Mucosa of rectum (tissue), 2 donors: ENCODE data around the gene MALSU1.

Experiments used
- H3K27ac ChIP-seq, 2 donors: one replicate each; pipeline ENCODE4 v1.7.0; 2013; ENCODE audit warnings: inconsistent platforms in 2 of 2, low read depth in 2 of 2, low read length in 2 of 2
- H3K27me3 ChIP-seq, 2 donors: one replicate each; pipeline ENCODE4 v1.7.0; 2013; ENCODE audit warnings: low read length in 2 of 2; ENCODE audit not compliant: control insufficient read depth in 2 of 2, insufficient read depth in 2 of 2
- H3K36me3 ChIP-seq, 2 donors: one replicate each; pipeline ENCODE4 v1.7.0; 2013; ENCODE audit warnings: low read length in 2 of 2; ENCODE audit not compliant: control insufficient read depth in 2 of 2, insufficient read depth in 2 of 2
- H3K4me1 ChIP-seq, 2 donors: one replicate each; pipeline ENCODE4 v1.7.0; 2013; ENCODE audit warnings: low read length in 2 of 2, mild to moderate bottlenecking in 1 of 2; ENCODE audit not compliant: control insufficient read depth in 2 of 2, insufficient read depth in 2 of 2
- H3K4me3 ChIP-seq, 2 donors: one replicate each; pipeline ENCODE4 v1.7.0; 2013; ENCODE audit warnings: low read length in 2 of 2
- H3K9ac ChIP-seq, 2 donors: one replicate each; pipeline ENCODE4 v1.7.0; 2013; ENCODE audit warnings: low read length in 2 of 2, low read depth in 1 of 2, mild to moderate bottlenecking in 1 of 2
- H3K9me3 ChIP-seq, 2 donors: one replicate each; pipeline ENCODE4 v1.7.0; 2013; ENCODE audit warnings: low read length in 2 of 2; ENCODE audit not compliant: control insufficient read depth in 2 of 2
- donor health status: healthy.
- donor health status: Normal muscosa, but diverticular disease.

Gene MALSU1

DNA sequence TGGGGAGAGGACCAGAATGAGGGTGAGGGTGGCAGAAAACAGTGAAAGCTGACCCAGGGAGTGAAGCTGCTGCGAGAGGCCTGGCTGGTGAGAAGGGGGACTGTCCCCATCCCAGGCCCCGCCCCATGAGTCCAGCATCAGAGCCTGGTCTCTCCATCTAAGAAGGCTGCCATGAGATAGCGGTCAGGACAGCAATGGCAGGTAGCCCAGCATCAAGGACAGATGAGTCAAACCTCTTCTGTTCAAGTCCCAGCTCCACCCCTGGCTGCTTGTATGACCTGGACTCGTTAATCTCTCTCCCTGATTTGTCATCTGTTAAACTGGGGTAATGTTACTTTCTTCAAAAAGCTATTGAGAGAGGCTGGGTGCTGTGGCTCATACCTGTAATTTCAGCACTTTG, 30.4 kb upstream of the MALSU1 start:
- Histone ChIP-seq H3K4me3 (no peak overlapping the region), H3K9me3 (no peaks in the 10 kb centered on the region), H3K9ac (no peak overlapping the region), H3K27ac (no peak overlapping the region), H3K4me1 (no peaks in the 10 kb centered on the region), H3K36me3 (no peaks in the 10 kb centered on the region), H3K27me3 (no peaks in the 10 kb centered on the region)

DNA sequence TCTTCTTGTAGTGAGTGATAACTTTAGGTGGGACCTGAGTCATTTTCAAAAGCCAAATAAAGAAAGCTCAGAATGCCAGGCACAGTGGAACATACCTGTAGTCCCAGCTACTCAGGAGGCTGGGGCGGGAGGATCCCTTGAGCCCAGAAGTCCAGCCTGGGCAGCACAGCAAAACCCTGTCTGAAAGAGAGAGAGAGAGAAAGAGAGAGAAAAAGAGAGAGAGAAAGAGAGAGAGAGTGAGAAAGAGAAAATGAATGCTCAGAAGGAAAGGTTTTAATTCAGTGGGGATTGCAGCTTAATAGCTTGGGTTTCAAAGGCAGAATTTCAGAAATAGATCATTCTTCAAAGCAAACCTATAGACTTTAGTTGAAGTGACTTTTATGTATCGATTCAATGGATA, 26.9 kb upstream of the MALSU1 start:
- Histone ChIP-seq H3K36me3 (no peaks in the 10 kb centered on the region), H3K9ac (no peak overlapping the region), H3K27ac (no peak overlapping the region), H3K4me3 (no peak overlapping the region), H3K27me3 (no peaks in the 10 kb centered on the region), H3K4me1 (no peaks in the 10 kb centered on the region), H3K9me3 (no peaks in the 10 kb centered on the region)

DNA sequence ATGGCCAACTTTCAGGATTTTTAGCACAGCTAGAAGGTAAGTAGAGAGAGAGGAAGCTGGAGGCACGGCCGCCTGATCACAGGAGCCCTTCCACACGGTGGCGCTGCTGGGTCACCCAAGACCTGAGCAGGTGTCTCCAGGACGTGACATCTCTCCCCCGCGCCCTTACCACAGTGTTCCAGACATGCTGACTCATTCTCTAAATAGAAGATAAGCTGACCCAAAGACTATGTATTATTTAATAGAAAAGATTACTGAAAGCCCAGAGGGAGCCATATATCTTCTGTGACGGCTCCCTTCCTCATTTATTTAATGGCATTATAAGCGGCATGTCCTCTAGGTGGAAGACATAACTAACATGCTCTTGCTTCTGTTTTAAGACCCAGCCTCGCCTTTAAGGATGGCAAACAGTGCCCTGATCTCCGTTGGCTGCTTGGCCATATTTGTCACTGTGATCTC, 26.0 kb upstream of the MALSU1 start:
- H3K4me1 ChIP-seq, result no peaks in the 10 kb centered on the region
- no peak overlapping the region for H3K27ac ChIP-seq
- no peak overlapping the region for H3K9ac ChIP-seq
- H3K9me3 ChIP-seq, result no peaks in the 10 kb centered on the region
- peak overlapping the region in 1 of 2 donors; percentile 42 for H3K4me3 ChIP-seq
- no peaks in the 10 kb centered on the region for H3K27me3 ChIP-seq
- no peaks in the 10 kb centered on the region for H3K36me3 ChIP-seq

DNA sequence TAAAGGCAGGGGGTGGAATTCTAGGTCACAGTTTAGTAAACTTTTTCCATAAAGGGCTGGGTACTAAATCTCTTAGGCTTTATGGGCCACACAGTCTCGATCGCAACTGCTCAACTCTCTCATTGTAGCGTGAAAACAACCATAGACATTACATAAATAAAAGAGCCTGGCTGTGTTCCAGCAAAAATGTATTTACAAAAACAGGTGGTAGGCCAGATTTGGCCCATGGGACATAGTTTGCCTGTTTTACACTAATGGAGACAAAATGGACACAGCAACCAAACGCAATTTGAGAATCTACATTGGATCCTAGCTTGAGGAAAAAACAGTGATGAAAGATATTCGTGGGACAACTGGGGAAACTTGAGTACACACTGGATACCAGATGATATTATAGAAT, 23.2 kb upstream of the MALSU1 start:
- Histone ChIP-seq H3K36me3 (no peaks in the 10 kb centered on the region), H3K27ac (no peak overlapping the region), H3K9ac (no peak overlapping the region), H3K4me1 (no peaks in the 10 kb centered on the region), H3K4me3 (no peak overlapping the region), H3K9me3 (no peaks in the 10 kb centered on the region), H3K27me3 (no peaks in the 10 kb centered on the region)

DNA sequence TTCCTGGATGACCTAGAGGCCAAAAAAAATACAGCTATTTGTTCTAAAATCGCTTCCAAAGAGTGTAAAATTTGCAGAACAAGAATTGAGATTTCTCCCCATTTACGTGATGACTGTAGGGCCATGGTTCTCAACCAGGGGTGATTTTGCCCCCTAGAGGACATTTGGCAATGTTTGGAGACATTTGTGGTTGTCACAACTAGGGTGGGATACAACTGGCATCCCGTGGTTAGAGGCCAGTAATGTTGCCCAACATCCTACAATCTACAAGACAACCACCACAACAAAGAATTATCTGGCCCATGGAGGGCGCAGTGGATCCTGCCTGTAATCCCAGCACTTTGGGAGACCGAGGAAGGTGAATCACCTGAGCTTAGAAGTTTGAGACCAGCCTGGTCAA, 22.8 kb upstream of the MALSU1 start:
- Histone ChIP-seq H3K36me3 (no peaks in the 10 kb centered on the region), H3K4me3 (no peak overlapping the region), H3K27me3 (no peaks in the 10 kb centered on the region), H3K9me3 (no peaks in the 10 kb centered on the region), H3K9ac (no peak overlapping the region), H3K4me1 (no peaks in the 10 kb centered on the region), H3K27ac (no peak overlapping the region)

DNA sequence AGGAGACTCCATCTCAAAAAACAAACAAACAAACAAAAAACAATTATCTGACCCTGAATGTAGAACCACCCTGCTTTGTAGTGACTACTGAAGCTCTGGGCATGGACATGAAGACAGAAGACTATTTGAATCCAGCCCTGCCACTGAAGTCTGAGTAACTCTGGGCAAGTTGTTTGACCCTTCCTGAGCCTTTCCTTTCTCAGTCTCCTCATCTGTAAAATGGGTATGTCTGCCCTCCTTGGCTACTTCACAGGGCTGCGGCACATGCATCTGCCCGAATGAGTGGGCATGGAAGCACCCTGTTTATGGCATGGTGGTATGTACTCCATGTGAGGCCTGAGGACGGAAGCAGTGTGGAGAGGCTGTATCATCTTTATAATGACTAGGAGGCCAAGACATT, 22.2 kb upstream of the MALSU1 start:
- H3K27me3 ChIP-seq, result no peaks in the 10 kb centered on the region
- H3K4me3 ChIP-seq, result no peak overlapping the region
- no peak overlapping the region for H3K9ac ChIP-seq
- H3K27ac ChIP-seq, result no peak overlapping the region
- H3K9me3 ChIP-seq, result no peaks in the 10 kb centered on the region
- H3K4me1 ChIP-seq, result no peaks in the 10 kb centered on the region
- H3K36me3 ChIP-seq, result no peaks in the 10 kb centered on the region

DNA sequence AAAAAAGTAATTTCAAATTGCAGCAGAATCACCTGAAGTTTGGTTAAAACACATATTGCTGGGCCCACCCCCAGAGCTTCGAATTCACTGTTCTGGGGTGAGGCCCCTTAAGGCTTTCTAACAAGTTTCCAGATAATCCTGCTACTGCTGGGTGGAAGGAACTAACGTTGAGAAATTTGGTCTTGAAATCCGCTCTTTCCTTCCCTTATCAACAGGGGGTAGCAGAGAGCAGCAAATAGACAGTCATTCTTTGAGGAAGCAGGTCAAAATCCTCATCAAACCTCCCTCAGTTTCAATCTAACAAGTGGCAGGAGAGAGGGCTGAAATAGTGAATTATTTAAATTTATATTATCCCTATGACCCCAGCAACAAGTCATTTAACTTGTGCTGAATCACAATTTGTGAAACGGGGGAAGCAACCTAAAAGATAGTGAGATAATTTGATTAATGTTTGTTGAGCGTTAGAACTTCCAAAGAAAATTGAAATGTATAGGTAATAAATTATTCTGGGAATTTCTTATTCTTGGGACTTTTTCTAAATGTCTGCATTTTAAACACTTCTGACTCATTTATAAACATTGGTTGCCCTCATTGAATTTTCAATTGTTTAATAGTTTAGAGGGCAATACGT, 21.7 kb upstream of the MALSU1 start:
- no peak overlapping the region for H3K4me3 ChIP-seq
- H3K27me3 ChIP-seq, result no peaks in the 10 kb centered on the region
- H3K4me1 ChIP-seq, result no peaks in the 10 kb centered on the region
- H3K27ac ChIP-seq, result no peak overlapping the region
- no peak overlapping the region for H3K9ac ChIP-seq
- H3K9me3 ChIP-seq, result no peaks in the 10 kb centered on the region
- H3K36me3 ChIP-seq, result no peaks in the 10 kb centered on the region

DNA sequence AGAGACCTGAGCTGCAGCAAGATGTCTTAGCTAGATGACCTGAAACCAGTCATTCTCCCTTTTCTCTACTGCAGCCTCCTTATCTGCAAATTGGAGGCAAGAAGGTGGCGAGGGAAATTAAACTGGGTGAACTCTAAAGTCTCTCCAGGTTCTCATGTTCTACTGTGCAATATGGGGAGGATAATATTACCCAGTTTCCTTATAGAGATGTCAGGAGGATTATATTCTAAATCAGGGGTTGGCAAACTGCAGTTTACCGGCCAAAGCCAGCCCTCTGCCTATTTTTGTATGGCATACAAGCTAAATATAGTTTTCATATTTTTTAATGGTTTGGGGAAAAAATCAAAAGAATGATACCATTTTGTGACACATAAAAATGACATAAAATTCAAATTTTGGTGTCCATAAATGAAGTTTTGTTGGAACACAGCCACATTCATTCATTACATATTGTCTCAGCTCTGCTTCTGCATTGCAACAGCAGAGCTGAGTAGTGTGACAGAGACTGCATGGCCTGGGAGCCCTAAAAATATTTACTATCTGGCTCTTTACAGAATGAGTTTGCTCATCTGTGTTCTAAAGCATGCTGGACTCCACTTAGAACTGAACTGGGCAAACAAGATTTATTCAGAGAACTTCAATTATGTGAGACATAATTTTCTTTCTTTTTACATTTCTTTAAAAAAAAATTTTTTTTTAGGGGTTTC, 19.2 kb upstream of the MALSU1 start:
- H3K4me3 ChIP-seq, result no peak overlapping the region
- H3K27ac ChIP-seq, result no peak overlapping the region
- H3K27me3 ChIP-seq, result no peaks in the 10 kb centered on the region
- no peaks in the 10 kb centered on the region for H3K9me3 ChIP-seq
- no peak overlapping the region for H3K9ac ChIP-seq
- H3K4me1 ChIP-seq, result no peaks in the 10 kb centered on the region
- H3K36me3 ChIP-seq, result no peaks in the 10 kb centered on the region

DNA sequence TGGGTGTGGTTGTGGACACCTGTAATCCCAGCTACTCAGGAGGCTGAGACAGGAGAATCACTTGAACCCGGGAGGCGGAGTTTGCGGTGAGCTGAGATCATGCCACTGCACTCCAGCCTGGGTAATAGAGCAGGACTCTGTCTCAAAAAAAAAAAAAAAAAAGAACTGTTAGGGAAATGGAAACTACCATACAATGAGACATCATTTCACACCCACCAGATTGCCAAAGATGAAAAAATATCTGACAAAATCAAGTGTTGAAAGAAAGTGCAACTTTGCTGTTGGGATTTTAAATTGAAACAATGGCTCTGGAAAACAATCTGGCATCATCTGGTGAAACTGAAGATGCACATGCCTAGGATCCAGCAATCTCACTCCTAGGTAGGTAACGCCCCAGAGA, 16.1 kb upstream of the MALSU1 start:
- H3K4me3 ChIP-seq, result no peak overlapping the region
- no peaks in the 10 kb centered on the region for H3K36me3 ChIP-seq
- H3K9ac ChIP-seq, result no peak overlapping the region
- H3K9me3 ChIP-seq, result no peaks in the 10 kb centered on the region
- H3K27me3 ChIP-seq, result no peaks in the 10 kb centered on the region
- no peaks in the 10 kb centered on the region for H3K4me1 ChIP-seq
- H3K27ac ChIP-seq, result no peak overlapping the region

DNA sequence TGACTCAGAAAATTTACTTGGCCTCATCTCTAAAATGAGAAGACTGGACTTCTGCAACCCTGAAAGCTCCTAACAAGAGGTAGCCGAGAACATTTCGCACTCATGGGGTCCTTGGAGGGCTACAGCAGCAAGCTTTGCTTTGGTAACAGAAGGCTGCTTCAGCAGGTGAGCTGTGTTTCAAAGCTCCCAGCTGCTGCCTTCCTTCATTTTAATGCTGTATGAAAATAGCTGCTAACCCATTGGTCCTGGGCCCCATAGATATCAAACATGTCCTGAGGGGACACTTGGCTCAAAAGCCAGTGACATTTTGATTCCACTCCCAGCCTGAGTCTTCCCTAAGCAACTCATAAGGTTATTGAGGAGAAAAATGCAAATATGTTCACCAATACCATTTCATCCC, 14.3 kb upstream of the MALSU1 start:
- Histone ChIP-seq H3K4me1 (no peaks in the 10 kb centered on the region), H3K9me3 (no peaks in the 10 kb centered on the region), H3K27ac (no peak overlapping the region)

More for the DNA sequence above, 14.3 kb upstream of the MALSU1 start:
- Histone ChIP-seq H3K27me3 (no peaks in the 10 kb centered on the region), H3K4me3 (no peak overlapping the region), H3K36me3 (no peaks in the 10 kb centered on the region), H3K9ac (no peak overlapping the region)
